ENCODE data around the gene ICA1L.
"Not testable (repeated sequence)": the region's sequence is repeated elsewhere in the genome, so short reads cannot be mapped to it uniquely, and the experiment has no call there.

Gene ICA1L

GRCh38 chr2:202847693-202848524, 23.7 kb downstream of the ICA1L start:
- no peak for DNase-seq

GRCh38 chr2:202844656-202845055, 26.9 kb downstream of the ICA1L start:
- DNase-seq = no peak

- DNase-seq = no peak
Observed at GRCh38 chr2:202842690-202843089, 28.9 kb downstream of the ICA1L start.

DNA sequence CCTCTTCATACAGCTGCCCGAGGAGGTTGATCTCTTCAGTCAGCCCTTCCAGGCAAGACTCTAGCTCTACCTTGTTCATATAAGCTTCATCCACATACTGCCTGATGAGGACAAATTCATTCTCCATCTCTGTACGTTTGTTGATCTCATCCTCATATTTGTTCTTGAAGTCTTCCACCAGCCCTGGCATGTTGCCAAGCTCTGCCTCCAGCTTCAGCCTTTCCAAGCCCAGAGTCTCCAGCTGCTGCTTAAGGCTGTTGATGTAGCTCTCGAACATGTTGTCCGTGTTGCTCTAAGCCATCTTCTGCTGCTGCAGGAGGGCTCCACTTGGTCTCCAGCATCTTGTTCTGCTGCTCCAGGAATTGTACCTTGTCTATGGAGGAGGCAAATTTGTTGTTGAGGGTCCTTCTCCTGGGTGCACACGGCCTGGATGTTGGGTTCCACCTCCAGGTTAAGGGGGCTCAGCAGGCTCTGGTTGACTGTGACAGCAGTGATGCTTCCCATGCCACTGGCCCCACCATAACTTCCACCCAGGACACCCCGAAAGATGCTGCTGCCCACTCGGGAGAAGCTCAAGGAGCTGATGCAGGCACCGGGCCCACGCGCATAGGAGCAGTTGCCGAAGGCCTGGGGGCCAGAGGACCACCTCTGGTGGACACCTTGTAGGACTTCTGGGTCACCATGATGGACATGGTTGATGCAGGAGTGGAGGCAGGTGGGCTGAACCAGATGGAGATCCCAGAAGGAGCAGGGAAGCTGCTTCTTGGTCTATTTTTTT, 30.3 kb downstream of the ICA1L start:
- no peak for DNase-seq

- DNase-seq = no peak
Observed at GRCh38 chr2:202831242-202832220, 40.0 kb downstream of the ICA1L start.

DNA sequence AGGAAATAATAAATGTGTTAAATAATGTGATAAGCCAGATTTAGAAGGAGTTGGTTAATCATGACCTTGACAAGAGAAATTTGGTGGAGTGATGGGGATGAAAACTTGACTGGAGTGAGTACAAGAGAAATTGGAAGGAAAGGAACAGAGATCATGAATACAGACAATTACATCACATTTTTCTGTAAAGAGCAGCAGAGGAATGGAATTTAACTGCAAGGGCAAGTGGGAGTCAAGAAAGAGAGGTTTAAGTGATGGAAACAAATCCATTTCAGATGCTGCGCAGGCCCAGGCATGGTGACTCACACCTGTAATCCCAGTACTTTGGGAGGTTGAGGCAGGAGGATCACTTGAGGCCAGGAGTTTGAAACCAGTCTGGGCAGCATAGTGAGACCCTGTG, 46.7 kb downstream of the ICA1L start:
- DNase-seq = no peak

- DNase-seq = no peak
Observed at GRCh38 chr2:202822411-202822810, 49.2 kb downstream of the ICA1L start.

DNA sequence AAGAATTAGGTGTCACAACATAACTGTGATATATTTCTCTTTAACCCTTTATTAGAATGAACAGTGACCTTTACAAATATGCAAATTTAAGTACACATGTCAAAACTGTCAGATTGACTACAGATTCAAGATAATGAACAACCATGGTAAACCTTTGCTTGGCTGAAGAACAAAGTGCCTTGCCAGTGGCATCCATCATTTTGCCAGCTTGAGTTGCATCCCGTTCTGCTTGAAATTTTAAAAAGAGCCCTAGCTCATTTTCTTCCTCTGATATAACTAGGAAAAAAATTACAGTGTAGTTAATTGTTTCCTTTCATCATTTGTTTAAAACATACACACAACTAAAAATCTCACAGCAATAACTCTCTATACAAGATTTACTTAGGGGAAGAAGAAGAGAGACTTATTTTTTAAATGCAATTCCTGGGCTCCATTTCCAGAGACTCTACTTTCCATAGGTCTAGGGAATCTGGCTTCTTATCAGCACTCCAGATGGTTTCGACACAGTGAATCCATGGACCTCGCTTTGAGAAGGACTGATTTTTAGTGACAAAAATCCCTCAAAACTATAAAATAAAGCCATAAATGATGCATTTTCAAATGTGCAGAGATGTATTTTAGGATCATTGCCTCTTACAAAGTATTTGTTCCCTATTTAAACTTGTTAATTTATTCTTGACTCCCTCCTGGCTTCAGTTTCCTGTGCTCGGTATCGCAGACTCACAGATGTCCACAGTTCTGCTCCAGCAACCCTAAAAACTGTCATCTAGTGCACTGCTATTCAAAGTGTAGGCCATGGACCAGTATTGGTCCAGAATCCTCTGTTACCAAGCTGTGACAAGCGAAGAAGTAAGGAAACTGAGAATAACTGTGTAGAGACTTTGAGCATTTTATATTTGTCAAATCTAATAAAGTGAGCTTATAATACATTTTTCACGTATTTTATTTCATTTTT, 50.1 kb downstream of the ICA1L start:
- no peak for DNase-seq

DNA sequence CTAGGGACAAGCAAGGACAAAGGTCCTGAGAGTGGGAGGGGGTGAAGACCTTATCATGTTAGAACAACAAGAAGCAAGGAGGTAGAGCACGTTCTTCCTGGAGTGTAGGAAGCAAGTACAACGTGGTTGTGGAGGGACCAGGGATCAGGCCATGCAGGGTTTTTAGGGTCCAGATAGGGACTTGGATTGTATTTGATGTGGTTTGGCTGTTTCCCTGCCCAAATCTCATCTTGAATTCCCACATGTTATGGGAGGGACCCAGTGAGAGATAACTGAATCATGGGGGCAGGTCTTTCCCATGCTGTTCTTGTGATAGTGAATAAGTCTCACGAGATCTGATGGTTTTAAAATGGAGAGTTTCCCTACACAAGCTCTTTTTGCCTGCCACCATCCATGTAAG, 53.2 kb downstream of the ICA1L start:
- no peak for DNase-seq

DNA sequence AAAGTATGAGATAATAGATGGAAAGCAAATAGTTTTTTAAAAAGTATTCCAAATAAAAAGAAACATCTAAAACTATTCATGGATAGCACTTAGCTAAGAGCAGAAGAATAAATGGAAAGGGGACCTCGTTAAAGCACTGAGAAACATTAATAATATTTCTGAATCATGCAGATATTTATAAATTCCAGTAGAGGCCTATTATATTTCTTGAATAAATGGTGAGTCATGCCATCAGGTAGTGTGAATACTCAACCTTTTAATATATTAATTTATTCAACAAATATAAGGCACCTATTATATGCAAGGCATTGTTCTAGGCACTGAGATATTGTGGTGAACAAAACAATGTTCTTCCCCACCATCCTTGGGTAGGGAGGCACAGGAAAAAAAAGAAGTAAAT, 53.8 kb downstream of the ICA1L start:
- no peak for DNase-seq

GRCh38 chr2:202815548-202816360, 55.8 kb downstream of the ICA1L start:
- DNase-seq = no peak

- DNase-seq = no peak
Observed at GRCh38 chr2:202814226-202814625, 57.3 kb downstream of the ICA1L start.

- DNase-seq = no peak
Observed at GRCh38 chr2:202813387-202813786, 58.2 kb downstream of the ICA1L start.

- DNase-seq = no peak
Observed at GRCh38 chr2:202808754-202809153, 62.8 kb downstream of the ICA1L start.

- not testable (repeated sequence) for DNase-seq
Observed at GRCh38 chr2:202807431-202808138, 64.0 kb downstream of the ICA1L start.

GRCh38 chr2:202805911-202806310, 65.7 kb downstream of the ICA1L start:
- DNase-seq = not testable (repeated sequence)

DNA sequence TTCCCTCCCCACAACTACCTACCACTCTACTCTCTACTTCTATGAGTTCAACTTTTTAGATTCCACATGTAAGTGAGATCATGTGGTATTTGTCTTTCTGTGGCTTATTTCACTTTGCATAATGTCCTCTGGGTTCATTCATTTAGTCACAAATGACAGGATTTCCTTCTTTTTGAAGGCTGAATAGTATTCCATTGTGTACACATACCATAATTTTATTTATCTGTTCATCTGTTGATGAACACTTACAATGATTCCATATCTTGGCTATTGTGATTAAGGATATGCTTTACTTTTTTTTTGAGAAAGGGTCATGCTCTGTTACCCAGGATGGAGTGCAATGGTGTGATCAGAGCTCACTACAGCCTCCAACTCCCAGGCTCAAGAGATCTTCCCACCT, 73.6 kb downstream of the ICA1L start:
- no peak for DNase-seq

- no peak for DNase-seq
Observed at GRCh38 chr2:202790676-202791075, 80.9 kb downstream of the ICA1L start.

- DNase-seq = no peak
Observed at GRCh38 chr2:202786842-202787241, 84.7 kb downstream of the ICA1L start.

DNA sequence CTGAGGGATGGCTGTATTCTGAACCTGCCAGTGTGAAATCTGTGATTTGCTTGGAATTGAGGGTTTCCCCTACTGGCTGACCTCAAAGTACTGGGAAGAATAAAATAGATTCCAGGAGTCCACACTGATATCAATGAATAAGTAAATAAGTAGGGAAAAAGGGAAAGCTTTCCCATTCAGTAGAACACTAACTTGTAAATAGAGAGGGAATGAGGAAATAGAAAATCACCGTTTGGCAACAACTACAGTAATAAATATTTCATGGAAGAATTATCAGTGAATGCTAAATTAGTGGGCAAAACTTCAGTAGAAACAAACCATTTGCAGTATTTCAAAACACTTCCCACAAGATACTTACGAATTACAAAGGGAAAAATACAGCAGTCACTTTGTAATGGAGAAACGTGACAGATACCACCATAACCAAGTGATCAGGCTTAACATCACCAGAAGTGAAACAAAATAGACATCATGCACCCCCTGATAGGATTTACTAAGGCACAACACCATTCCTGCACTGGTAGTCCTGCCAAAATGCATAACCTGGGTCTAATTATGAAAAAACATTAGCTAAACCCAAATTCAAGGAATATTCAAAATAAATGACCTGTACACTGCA, 88.5 kb downstream of the ICA1L start:
- no peak for DNase-seq
